HG02943 (cell line): ENCODE results near the gene DDX56.
"Not testable (repeated sequence)": the region's sequence is repeated elsewhere in the genome, so short reads cannot be mapped to it uniquely, and the experiment has no call there.

Source experiments
- ATAC-seq: cut with Tn5 transposase; IDR thresholded peaks from one replicate; pipeline ENCODE4 v1.9.1; 2021; ENCODE audit warnings: mild to moderate bottlenecking, low read depth, moderate library complexity; ENCODE audit not compliant: unreplicated experiment

Gene DDX56

DNA sequence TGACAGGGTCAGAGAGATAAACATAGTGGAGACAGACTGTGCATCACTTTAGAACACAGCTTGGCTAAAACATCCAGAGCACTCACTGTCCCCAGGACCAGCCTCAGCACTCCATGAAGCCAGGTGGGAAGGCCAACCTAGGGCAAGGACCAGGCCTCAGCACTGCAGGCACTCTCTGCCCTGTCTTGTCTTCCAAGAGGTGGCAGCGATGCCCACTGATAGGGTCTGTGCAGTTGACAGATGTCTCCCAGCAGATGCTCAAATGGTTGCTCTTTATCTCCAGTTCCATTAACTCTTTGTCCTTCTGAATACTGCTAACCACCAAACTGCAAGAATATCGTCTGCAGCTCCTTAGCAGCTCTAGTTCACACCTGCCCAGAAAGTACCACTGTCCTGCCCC is 9.1 kb downstream of the DDX56 start:
- no peak for ATAC-seq

DNA sequence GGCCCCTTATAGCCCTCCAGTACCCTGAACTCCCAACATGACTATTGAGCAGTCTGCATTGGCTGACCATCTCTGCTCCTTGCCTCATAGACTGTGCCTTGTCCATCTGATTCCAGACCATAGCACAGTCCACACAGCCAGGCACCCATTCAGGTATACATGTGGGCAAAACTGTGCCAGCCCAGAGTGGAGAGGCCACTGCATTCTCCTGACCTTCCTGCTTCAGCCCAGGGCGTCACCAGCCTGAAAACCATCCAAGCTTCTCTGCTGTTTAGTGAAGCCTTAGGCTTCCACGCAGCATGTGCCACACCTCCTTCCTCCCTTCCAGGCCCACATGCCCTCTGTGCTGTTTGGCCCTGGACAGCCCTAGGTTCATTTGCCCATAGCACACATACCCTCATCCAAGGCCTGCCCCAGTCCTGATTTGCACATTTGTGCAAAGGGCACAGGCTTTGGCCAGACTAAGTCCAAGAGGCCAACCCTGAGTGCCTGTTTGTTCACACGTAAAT is 10.5 kb downstream of the DDX56 start:
- no peak for ATAC-seq

DNA sequence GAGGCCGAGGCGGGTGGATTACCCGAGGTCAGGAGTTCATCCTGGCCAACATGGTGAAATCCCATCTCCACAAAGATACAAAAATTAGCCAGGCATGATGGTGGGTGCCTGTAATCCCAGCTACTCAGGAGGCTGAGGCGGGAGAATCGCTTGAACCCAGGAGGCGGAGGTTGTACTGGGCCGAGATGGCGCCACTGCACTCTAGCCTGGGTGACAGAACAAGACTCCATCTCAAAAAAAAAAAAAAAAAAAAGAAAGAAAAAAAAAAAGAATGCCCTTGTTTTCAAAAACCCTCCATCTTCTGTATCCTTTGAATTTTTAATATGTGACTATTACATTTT is 11.1 kb downstream of the DDX56 start:
- not testable (repeated sequence) for ATAC-seq

DNA sequence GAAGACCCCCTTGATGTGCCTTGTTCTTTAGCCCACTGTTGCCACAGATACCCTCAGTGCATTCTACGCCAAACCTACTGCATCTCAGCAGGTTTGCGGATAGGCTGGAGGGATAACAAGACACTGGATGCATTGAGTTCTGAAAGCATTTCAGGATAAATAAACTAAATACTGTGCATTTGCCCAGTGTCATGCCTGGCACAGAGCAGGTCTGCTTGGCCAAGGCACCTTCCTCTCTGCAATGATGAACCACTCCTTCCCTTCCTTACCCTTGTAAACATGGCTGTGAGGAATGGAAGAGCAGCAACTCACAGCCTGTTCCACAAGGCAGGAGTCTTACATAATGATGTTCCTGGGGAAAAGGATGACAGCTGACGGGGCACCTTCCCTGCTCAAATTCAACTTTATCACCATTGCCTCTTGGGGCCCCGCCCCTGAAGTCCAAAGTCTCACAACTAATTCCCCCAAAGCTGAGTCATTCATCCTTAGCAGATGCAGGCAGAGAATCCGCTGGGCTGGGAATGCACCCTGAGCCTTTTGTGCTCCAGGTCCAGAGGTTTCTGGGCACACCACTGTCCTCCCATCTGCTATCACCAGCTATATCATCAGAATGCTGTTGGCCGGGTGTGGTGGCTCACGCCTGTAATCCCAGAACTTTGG is 11.6 kb downstream of the DDX56 start:
- ATAC-seq: no peak

DNA sequence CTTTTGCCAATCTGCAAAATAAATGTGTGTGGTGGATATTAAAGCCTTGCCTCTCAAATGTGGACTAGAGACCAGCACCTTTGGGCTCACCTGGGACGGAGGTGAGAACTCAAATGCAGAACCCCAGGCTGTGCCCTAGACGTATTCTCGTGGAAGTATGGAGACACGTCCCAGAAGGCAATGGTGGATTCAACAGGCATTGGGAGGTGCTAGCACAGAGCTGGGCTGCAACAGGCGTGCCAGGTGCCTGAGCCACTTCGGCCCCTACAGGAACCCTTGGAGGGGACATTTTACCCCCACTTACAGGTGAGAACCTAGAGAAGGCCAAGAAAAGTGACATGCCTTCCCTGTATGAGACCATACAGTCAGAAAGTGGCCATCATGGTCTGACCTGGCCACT is 12.2 kb downstream of the DDX56 start:
- ATAC-seq: no peak

DNA sequence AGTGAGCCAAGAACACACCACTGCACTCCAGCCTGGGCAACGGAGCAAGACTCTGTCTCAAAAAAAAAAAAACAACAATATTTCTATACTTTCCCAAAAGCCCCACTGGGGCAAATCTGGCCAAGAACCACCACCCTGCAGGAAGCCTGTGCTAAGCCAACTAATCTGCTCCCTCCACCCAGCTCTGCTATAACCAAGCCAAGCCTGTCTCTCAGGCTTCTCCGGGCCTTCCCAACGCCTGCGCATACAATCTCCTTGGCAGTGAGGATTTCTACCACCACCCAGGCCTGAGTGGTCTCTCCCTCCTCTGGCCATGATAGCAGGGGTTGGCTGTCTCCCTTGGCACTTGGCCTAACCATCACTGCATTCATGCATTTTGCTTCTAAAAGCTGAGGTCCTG is 14.2 kb downstream of the DDX56 start:
- no peak for ATAC-seq

DNA sequence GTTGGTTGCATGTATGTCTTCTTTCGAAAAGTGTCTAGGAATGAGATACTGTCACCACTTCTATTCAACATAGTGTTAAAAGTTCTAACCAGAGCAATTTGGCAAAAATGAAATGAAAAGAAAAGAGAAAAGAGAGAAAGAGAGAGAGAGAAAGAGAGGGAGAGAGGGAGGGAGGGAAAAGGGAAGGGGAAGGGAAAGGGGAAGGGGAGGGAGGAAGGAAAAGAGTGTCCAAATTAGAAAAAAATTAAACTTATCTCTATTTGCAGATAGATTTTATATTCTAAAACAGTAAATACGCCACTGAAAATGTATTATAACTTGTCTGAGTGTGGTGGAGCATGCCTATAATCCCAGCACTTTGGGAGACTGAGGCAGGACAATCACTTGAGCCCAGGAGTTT is 16.2 kb downstream of the DDX56 start:
- no peak for ATAC-seq

DNA sequence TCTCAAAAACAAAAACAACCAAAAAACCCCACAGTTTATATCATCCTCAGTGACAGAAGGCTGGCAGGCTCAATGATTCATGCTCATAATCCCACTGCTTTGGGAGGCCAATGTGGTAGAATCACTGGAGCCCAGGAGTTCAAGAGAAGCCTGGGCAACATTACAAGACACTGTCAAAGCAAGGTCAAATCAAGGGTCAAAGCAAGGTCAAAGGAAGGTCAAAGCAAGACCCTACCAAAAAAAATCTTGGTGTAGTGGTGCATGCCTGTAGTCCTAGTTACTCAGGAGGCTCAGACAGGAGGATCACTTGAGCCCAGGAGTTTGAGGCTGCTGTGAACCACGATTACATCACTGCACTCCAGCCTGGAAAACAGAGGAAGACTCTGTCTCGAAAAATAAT is 18.4 kb downstream of the DDX56 start:
- ATAC-seq: no peak

DNA sequence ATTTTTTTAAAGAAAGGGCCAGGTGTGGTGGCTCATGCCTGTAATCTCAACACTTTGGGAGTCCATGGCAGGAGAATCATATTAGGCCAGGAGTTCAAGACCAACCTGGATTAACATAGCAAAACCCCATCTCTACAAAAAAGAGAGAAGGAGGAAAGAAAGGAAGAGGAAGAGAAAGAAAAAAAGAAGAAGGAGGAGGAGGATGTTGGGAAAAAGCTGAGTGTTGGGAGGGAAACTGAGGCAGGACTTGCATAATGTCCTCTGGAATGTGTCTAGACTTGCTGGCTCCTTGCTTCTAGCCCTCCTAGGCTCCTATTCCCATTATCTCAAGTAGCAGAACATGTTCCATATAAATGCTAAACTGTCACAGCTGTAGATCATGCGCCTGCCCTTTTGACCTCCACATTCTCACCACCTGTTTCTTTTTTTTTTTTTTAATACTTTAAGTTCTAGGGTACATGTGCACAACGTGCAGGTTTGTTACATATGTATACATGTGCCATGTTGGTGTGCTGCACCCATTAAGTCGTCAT is 21.2 kb downstream of the DDX56 start:
- not testable (repeated sequence) for ATAC-seq

DNA sequence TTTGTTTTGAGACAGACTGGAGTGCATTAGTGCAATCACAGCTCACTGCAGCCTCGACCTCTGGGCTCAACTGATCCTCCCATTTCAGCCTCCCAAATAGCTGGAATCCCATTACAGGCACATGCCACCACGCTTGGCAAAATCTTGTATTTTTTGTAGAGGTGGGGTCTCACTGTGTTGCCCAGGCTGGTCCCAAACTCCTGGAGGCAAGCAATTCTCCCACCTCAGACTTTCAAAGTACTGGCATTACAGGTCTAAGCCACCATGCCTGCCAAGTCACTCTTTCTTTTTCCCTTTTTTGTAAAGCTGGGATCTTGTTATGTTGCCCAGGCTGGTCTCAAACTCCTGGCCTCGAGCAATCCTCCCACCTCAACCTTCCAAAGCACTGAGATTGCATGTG is 24.3 kb downstream of the DDX56 start:
- ATAC-seq: no peak

DNA sequence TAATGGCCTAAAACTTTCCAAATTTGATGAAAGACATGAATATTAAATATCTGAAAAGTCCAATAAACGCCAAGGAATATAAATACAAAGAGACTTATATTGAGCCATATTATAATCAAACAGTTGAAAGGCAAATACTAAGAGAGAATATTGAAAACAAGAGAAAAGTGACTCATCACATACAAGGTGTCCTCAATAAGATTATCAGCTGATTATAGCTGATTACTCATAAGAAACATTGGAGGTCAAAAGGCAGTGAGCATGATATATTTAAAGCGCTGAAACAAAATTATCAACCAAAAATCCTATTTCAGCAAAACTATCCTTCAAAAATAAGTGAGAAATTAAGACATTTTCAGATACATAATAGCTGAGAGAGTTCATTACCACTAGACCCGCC is 24.8 kb downstream of the DDX56 start:
- no peak for ATAC-seq

DNA sequence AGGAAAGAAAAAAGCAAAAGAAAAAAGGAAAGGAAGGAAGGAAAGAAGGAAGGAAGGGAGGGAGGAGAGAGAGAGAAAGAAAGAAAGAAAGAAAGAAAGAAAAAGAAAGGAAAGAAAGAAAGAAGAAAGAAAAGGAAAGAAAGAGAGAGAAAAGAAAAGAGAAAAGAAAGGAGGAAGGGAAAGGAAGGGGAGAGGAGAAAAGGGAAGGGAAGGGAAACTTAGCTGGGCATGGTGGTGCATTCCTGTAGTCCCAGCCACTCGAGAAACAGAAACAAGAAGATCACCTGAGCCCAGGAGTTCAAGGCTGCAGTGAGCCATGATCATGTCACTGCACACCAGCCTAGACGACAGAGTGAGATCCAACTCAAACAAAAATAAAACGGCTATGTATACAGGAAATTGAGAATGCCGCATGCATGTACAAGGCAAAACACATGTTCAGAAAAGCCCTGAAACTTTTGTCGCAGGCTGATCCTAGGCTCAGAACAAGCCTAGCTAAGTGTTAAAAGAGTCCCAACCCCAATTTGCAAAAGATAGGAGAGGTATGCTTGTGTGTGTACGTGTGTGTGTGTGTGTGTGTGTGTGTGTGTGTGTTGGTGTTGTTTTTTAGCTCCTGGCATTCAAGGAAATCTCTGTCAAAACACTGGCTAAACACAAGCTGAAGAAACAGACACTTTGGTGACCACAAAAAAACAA is 26.0 kb downstream of the DDX56 start:
- ATAC-seq: no peak

DNA sequence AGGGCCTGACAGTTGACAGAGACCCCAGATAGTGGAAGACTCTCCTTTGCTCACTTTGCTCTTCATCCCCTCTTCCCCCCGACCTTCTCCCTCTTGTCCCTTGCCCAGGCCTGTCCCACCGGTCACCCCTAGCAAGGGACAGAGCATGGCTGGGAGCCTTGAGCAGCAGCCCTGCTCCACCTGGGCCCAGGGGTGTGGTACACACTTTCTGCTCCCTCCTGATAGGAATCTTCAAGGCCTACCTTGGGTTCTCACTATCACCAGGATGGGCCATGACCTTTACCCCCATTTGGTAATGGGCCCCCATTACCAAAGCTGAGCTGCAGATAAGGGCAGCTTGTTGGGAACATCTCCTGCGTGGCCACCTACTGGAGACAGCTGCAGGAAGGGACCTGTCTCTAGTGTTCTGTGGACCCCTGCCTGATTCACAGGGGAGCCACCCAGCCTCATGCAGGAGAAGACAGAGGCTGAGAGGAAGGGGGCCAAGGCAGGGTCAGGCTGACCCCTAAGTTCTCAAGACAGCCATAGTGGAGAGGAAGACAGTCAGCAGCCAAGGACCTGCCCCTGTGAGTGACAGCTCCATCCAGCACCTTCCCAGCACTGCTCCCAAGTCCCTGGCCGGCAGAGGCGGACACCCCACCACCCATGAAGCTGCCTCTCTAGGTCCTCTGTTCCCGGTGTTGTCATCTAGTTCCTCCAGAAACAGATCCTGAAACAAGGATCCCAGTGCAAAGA is 31.7 kb downstream of the DDX56 start:
- no peak for ATAC-seq

DNA sequence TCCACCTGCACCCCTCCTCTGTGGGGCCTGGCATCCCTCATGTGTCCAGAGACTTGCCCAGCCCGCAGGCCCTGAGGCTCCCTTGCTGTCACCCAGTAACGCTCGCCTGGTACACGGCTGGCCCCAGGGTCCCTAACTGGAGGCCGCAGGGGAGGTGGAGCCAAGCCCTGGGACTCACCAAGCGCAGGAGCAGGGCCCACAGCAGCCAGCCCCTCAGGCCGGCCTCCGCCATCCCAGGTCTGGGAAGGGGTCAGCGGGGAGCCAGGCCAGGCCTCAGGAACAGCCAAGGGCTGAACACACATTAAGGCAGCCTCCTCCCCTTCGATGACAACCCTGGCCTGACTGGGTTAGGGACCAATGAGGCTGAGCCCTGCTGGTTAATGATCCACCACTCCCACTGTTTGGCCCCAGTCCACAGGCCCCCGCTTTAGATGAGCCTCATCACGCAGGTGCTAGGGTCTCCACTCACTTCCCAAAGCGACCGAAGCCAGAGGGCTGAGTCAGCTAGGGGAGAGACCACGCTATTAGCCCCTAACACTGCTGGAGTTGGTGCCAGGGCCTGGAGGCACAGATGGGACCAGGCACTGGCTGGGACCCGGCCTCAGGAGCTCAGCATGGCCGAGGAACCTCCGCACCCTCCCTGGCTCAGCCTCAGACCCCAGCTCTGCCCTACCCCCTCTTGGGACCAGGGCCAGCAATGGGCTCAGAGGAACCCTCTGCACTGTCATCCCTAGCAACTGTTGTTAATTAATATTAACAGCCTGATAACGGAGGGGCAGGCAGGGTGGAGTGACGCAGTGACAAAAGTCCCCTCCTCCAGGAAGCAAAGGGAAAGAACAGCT is 32.5 kb downstream of the DDX56 start, which contains the start of gene NPC1L1:
Gene NPC1L1 (minus strand): TSS at position 303 of the 842 bp plus-strand sequence. CDS start 71 bp downstream, at position 232.
- ATAC-seq: no peak

DNA sequence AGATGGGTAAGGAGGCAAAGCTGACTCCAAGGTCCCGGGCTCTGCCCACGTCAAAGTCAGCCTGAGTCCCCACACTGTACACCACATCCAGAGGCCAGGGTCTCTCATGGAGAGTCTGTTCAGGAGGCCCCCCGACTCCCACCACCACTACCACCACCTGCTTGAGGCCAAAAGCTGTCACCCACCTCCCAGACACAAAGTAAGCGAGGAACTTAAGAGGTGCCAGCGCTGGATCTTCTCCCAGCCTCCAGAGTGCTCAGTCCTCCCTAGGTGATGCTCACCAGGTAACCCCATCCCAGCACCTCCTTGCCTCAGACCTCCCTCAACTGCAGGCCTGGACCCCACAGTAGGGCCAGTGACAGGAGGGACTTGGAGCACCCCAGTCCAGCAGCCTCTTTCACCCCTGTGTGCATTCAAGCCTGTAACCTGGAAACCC is 33.1 kb downstream of the DDX56 start:
- no peak for ATAC-seq

DNA sequence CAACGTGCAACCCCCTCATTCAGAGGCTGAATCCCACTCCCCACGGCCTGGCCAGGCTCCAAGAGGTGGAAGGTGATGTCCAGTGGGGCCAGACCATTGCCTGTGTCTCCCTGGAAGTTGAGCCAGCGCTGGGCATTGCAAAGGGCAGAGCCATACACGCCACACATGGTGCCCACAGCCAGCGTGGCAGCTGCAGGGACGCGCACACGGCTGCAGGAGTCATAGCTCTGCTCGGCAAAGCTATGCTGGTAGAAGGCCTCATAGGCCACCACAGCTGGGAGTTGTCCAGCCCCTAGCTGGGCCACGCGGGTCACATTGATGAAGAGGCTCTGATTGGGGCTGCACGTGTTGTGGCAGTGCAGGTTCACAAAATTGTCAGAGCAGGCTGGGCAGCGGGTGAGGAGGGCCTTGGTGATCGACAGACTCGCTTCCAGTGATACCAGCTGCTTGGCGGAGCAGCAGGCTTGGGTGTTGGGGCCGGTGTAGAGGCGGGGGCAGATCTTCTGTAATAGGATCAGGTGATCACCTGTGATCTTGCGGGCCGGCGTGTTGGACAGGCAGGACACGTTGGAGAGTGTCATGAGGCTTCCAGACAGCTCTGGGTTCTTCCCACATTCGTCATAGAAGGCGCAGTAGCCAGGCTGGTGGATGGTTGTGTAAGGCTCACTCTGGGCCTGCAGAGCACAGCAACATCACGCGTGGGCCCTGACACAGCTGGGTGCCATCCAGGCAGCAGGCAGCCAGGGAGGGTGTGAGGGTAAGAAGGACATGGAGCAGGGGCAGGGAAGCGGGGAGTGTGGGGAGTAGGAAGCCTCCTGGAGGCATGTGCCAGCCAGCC is 33.8 kb downstream of the DDX56 start:
- no peak for ATAC-seq

DNA sequence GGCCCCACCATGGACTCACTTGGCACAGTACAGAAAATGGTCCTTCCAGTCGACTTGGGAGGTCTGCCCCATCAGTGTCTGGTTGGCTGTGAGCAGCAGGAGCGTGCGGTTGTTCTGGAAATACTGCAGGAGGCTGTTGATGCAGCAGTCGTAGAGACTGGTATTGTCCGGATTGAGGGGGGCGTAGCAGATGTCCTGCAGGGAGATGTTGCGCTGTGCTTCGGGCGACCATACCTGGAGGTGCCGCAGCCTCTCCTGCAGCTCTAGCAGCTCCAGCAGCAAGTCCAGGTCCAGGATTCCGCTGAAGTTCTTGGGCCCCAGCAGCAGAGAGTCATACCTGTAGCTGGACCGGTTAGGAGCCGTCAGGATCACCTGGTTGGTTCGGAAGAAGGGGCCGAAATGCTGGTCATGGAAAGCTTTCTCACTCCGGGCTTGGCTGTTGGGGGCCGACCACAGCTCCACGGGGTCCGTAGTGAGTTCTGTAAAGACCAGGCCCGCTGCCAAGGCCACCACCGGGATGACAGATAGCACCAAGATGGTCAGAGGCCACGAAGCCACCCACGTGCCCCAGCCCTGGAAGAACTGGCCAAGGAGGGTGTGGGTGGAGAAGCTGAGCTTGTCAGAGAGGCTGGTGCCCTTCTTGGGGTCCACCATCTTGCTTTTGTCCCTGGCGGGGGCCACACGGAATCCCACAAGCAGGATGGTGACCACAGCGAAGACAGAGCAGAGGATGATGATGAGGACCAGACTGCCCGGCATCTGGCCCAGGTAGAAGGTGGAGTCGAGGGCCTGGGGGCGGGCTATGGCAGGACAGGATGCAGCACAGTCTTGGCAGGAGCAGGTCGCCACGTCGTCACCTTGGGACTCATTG is 34.7 kb downstream of the DDX56 start:
- no peak for ATAC-seq

DNA sequence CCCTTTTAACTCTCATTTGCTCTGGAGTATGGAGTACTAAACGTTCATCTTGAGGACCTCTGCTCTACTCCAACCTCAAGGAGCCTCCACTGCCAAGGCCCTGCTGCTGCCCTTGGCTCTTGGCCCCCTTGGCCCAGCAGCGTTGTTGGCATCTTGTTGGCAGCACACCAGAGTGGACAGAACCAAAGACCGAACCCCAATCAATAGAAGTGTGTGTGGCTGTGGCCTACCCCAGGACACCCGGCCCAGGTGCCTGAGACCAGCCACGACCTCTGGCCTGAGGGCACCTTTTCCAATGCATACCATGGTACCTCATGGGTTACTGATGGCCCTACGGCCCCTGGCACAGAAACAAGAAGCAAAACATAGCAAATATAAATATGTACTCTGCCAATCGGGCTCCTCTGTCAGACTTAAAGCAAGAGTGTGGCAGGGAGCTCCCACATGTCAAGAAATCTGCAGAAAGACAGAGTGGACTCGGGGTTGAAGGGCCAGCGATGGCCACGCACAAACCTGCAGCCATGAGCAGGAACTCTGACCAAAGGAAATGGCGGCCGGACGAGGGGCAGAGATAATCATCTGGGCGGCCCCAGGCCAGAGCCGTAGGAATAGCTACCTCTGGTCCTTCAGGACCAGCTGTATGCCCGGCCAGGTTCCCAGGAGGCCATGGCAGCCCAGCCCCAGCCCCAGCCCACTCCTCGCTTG is 35.5 kb downstream of the DDX56 start:
- ATAC-seq: no peak
